Neural cell (in vitro differentiated cells): ENCODE data around the gene UQCRH. TPM values are rescaled to one million over a fixed set of nuclear protein-coding genes. Genes with fewer than 3 reads are reported as not detected.

Source experiments
- H2AFZ ChIP-seq: fragments of 200-600, 300-800 bp; sonication (generic), shearing (Covaris generic); 2 replicates; pipeline ENCODE4 v1.6.0; 2014; ENCODE audit warnings: low read depth, mild to moderate bottlenecking, antibody characterized with exemption, low read length, moderate library complexity
- H3F3A ChIP-seq: fragments of 200-600 bp; shearing (Covaris generic); 2 replicates; pipeline ENCODE4 v1.6.1; 2016; ENCODE audit warnings: mild to moderate bottlenecking, moderate library complexity, mixed read lengths, antibody characterized with exemption, low read length; ENCODE audit not compliant: insufficient read depth, poor library complexity, severe bottlenecking
- H3K27ac ChIP-seq: fragments of 200-600, 300-800 bp; sonication (generic), shearing (Covaris generic); 2 replicates; pipeline ENCODE4 v1.5.1; 2014; ENCODE audit warnings: mild to moderate bottlenecking, low read length, moderate library complexity
- H3K27me3 ChIP-seq: fragments of 300-800, 200-600 bp; sonication (generic), shearing (Covaris generic); 2 replicates; pipeline ENCODE4 v1.6.0; 2014; ENCODE audit warnings: mild to moderate bottlenecking, low read depth, low read length, moderate library complexity; ENCODE audit not compliant: insufficient read depth
- H3K36me3 ChIP-seq: fragments of 300-800, 200-600 bp; sonication (generic), shearing (Covaris generic); 2 replicates; pipeline ENCODE4 v1.5.1; 2014; ENCODE audit warnings: mild to moderate bottlenecking, antibody characterized with exemption, low read length, moderate library complexity; ENCODE audit not compliant: insufficient read depth
- H3K4me2 ChIP-seq: fragments of 300-800, 200-600 bp; sonication (generic), shearing (Covaris generic); 2 replicates; pipeline ENCODE4 v1.6.0; 2014; ENCODE audit warnings: mild to moderate bottlenecking, low read length
- H3K4me3 ChIP-seq: fragments of 300-800, 200-600 bp; sonication (generic), shearing (Covaris generic); 2 replicates; pipeline ENCODE4 v1.5.1; 2014; ENCODE audit warnings: mild to moderate bottlenecking, low read length, moderate library complexity
- H3K79me2 ChIP-seq: fragments of 200-600 bp; shearing (Covaris generic); replicated peaks from 2 replicates; pipeline ENCODE4 v1.6.0; 2014; ENCODE audit warnings: mild to moderate bottlenecking, low read length, moderate library complexity; ENCODE audit not compliant: insufficient read depth
- H3K9ac ChIP-seq: fragments of 300-800, 200-600 bp; sonication (generic), shearing (Covaris generic); 2 replicates; pipeline ENCODE4 v1.6.1; 2016; ENCODE audit warnings: mild to moderate bottlenecking, low read length, mixed read lengths
- H3K9me2 ChIP-seq: fragments of 200-600 bp; shearing (Covaris generic); 2 replicates; pipeline ENCODE4 v1.6.1; 2016; ENCODE audit warnings: mild to moderate bottlenecking, low read length, mixed read lengths; ENCODE audit not compliant: insufficient read depth
- H3K9me3 ChIP-seq: fragments of 200-600, 300-800 bp; sonication (generic), shearing (Covaris generic); 2 replicates; pipeline ENCODE4 v1.6.1; 2016; ENCODE audit warnings: mild to moderate bottlenecking, mixed run types, low read length, moderate library complexity, mixed read lengths
- H4K20me1 ChIP-seq: fragments of 200-600 bp; shearing (Covaris generic); 2 replicates; pipeline ENCODE4 v1.6.1; 2016; ENCODE audit warnings: mild to moderate bottlenecking, mixed run types; ENCODE audit not compliant: insufficient read depth
- CTCF ChIP-seq: fragments of 450-650 bp; IDR thresholded peaks from 2 replicates; pipeline ENCODE4 v1.5.1; 2014; ENCODE audit warnings: antibody characterized with exemption, mild to moderate bottlenecking, moderate library complexity; ENCODE audit not compliant: poor library complexity, severe bottlenecking
- EP300 ChIP-seq: fragments of 450-650 bp; conservative IDR thresholded peaks from 2 replicates; pipeline ENCODE4 v1.6.1; 2014; ENCODE audit warnings: antibody characterized with exemption, mild to moderate bottlenecking, moderate library complexity; ENCODE audit not compliant: poor library complexity, severe bottlenecking
- EZH2 ChIP-seq: fragments of 200-600, 300-800 bp; shearing (Covaris generic), sonication (generic); IDR thresholded peaks from 2 replicates; pipeline ENCODE4 v1.6.1; 2014; ENCODE audit warnings: antibody characterized with exemption, low read length, borderline replicate concordance, mild to moderate bottlenecking; ENCODE audit not compliant: insufficient read depth, poor library complexity, severe bottlenecking
- MXI1 ChIP-seq: fragments of 450-650 bp; conservative IDR thresholded peaks from 2 replicates; pipeline ENCODE4 v1.6.1; 2014; ENCODE audit warnings: antibody characterized with exemption, mild to moderate bottlenecking; ENCODE audit not compliant: poor library complexity, severe bottlenecking
- POLR2AphosphoS5 ChIP-seq: IDR thresholded peaks from 2 replicates; pipeline ENCODE4 v1.6.1; 2012
- RAD21 ChIP-seq: fragments of 450-650 bp; conservative IDR thresholded peaks from 2 replicates; pipeline ENCODE4 v1.6.1; 2014; ENCODE audit warnings: antibody characterized with exemption, mild to moderate bottlenecking, moderate library complexity
- REST ChIP-seq: IDR thresholded peaks from 2 replicates; pipeline ENCODE4 v1.6.1; 2012; ENCODE audit warnings: borderline replicate concordance
- SMC3 ChIP-seq: fragments of 450-650 bp; conservative IDR thresholded peaks from 2 replicates; pipeline ENCODE4 v1.6.1; 2014; ENCODE audit warnings: antibody characterized with exemption, mild to moderate bottlenecking, moderate library complexity; ENCODE audit not compliant: poor library complexity
- TAF1 ChIP-seq: IDR thresholded peaks from 2 replicates; pipeline ENCODE4 v1.6.1; 2012; ENCODE audit warnings: low read depth
- polyA plus RNA-seq: library from polyadenylated mRNA; depleted of rRNA; stranded (reverse); fragments of >200 nt; gene quantifications from 2 replicates; pipeline ENCODE4 v1.2.3, GENCODE V29; 2014

Gene UQCRH
- polyA plus RNA-seq, 1 donor from 2014 or later: 1,272 TPM

- no peak overlapping the region for H2AFZ ChIP-seq
- no peaks in the 10 kb centered on the region for H3K9me2 ChIP-seq
- H3K4me2 ChIP-seq: no peak overlapping the region
- no peaks in the 10 kb centered on the region for H4K20me1 ChIP-seq
- H3K9ac ChIP-seq: no peak overlapping the region
- H3K36me3 ChIP-seq: no peaks in the 10 kb centered on the region
- no peaks in the 10 kb centered on the region for H3K79me2 ChIP-seq
- H3K27me3 ChIP-seq: no peaks in the 10 kb centered on the region
- no peaks in the 10 kb centered on the region for H3K9me3 ChIP-seq
- H3K27ac ChIP-seq: no peak overlapping the region
- no peak overlapping the region for H3K4me3 ChIP-seq
- no peak for TF ChIP-seq CTCF
- TF ChIP-seq SMC3: no peak
- TF ChIP-seq TAF1: no peak
- no peak for TF ChIP-seq POLR2AphosphoS5
- TF ChIP-seq REST: no peak
- no peak for TF ChIP-seq RAD21
- TF ChIP-seq MXI1: no peak
- no peak for TF ChIP-seq EP300
- no peak for TF ChIP-seq EZH2
- H3F3A ChIP-seq: no peaks in the 10 kb centered on the region
Measured at GRCh38 chr1:46342677-46343350, 39.3 kb downstream of the UQCRH start.

- Histone ChIP-seq H3K27ac (no peak overlapping the region), H3K9ac (no peak overlapping the region)
- TF ChIP-seq REST (no peak), MXI1 (no peak), POLR2AphosphoS5 (no peak), SMC3 (no peak), EP300 (no peak), CTCF (no peak), RAD21 (no peak), EZH2 (no peak), TAF1 (no peak)
Measured at GRCh38 chr1:46343351-46343695, 39.8 kb downstream of the UQCRH start.

More at GRCh38 chr1:46343351-46343695, 39.8 kb downstream of the UQCRH start:
- no peaks in the 10 kb centered on the region for H3K79me2 ChIP-seq
- H3K9me3 ChIP-seq: no peaks in the 10 kb centered on the region
- H3K36me3 ChIP-seq: no peaks in the 10 kb centered on the region
- H3K9me2 ChIP-seq: no peaks in the 10 kb centered on the region
- no peak overlapping the region for H2AFZ ChIP-seq
- no peaks in the 10 kb centered on the region for H3K27me3 ChIP-seq
- no peaks in the 10 kb centered on the region for H4K20me1 ChIP-seq
- no peak overlapping the region for H3K4me3 ChIP-seq
- no peak overlapping the region for H3K4me2 ChIP-seq
- no peaks in the 10 kb centered on the region for H3F3A ChIP-seq
